Left lung (tissue), 10 donors: ENCODE data around the gene CD109. TPM values are rescaled to one million over a fixed set of nuclear protein-coding genes. Genes with fewer than 3 reads are reported as not detected.
"Not testable (repeated sequence)": the region's sequence is repeated elsewhere in the genome, so short reads cannot be mapped to it uniquely, and the experiment has no call there.

Source experiments
- ATAC-seq: fragments of 200-7000 bp; cut with Tn5 transposase; one replicate; pipeline ENCODE4 v1.9.1; 2020; ENCODE audit warnings: moderate library complexity
- DNase-seq, 4 donors: peaks; one replicate each; pipeline ENCODE4 v3.0.0-alpha.2; 2013 to 2020
- H3K27ac ChIP-seq, 2 donors: fragments of 200-600 bp; sonication (generic) in 1 of 2; one replicate each; pipeline versions ENCODE4 v1.5.0 to v1.8.0; 2020 to 2021
- H3K27me3 ChIP-seq, 2 donors: fragments of 200-600 bp; sonication (generic) in 1 of 2; one replicate each; pipeline versions ENCODE4 v1.5.0 to v1.8.0; 2020 to 2021
- H3K36me3 ChIP-seq, 2 donors: fragments of 200-600 bp; sonication (generic) in 1 of 2; one replicate each; pipeline versions ENCODE4 v1.5.0 to v1.8.0; 2020 to 2021
- H3K4me1 ChIP-seq, 2 donors: fragments of 200-600 bp; one replicate each; pipeline ENCODE4 v1.8.0; 2021
- H3K4me3 ChIP-seq, 2 donors: fragments of 200-600 bp; sonication (generic) in 1 of 2; one replicate each; pipeline versions ENCODE4 v1.5.0 to v1.8.0; 2020 to 2021; ENCODE audit warnings: mild to moderate bottlenecking in 1 of 2
- H3K9me3 ChIP-seq, 2 donors: fragments of 200-600 bp; sonication (generic) in 1 of 2; one replicate each; pipeline versions ENCODE4 v1.5.0 to v1.8.0; 2020 to 2021
- intact Hi-C, 2 donors: fragments of 100-400 bp; cut with DNase I; formaldehyde crosslinking; loops; one replicate each; pipeline versions ENCODE4 v1.11.2 to v1.14.2; 2022
- polyA plus RNA-seq, 6 donors: library from polyadenylated mRNA; unstranded; fragments of 120-200 nt; gene quantifications; one replicate each; pipeline ENCODE4 v1.2.1, GENCODE V29; 2013; ENCODE audit not compliant: insufficient read length in 6 of 6
- total RNA-seq, 2 donors: library from RNA; stranded (reverse); fragmentation: NEBNext Ultra II Directional; extraction: Animal tissue kit (Norgen Biotek cat#: 25700); gene quantifications; one replicate each; pipeline ENCODE4 v1.2.1, GENCODE V29; 2021
- TF ChIP-seq, protein P1 (sequence below), 2 donors: fragments of 200-600 bp; sonication (generic) in 1 of 2; IDR thresholded peaks; one replicate each; pipeline versions ENCODE4 v1.5.0 to v1.8.0; 2021; ENCODE audit warnings: antibody characterized with exemption in 2 of 2
- donor health status: DM: no; HTN: yes; CAD: no.
- donor health status: DM: no; HTN: no; CAD: no.

CD109 gene
- total and polyA plus RNA-seq, 8 donors, result 13.8 to 27.8 (median 20.6) TPM

DNA sequence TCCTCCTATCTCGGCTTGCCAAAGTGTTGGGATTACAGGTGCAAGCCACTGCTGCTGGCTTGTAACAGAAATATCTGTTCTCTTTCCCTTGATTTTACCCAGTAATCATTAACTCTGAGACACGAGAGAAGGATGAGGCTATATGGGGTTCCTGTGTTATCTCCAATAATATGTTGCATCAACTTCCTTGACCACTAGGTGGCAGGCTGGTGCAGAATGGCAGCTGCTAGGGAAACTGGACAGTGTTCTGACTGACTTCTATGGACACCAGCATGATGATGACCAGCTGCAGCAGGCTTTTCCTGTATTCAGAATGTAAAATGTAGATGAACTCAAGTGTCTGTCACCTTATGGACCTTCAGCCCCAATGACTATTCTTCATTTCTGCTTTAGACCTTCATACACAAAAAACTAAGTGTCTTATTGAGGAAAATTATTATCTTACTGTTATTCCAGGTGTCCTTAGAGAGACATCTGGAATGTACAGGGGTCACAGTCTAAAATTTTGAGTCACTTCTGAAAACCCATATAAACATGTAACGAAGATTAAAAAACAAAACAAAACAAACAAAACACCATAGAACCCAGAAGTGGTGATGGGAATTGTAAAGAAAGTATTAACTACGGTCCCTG lies 20.4 kb upstream of the CD109 start:
- Histone ChIP-seq H3K9me3 (no peaks in the 10 kb centered on the region), H3K27me3 (no peaks in the 10 kb centered on the region), H3K36me3 (no peaks in the 10 kb centered on the region), H3K4me3 (no peak overlapping the region), H3K4me1 (no peaks in the 10 kb centered on the region), H3K27ac (no peak overlapping the region)
- intact Hi-C loops, result loop anchor here in 1 of 2 donors (5.0 kb wide), 1 partner anchor 57 kb away; no protein-coding TSS in a partner anchor
- TF ChIP-seq, protein P1, sequence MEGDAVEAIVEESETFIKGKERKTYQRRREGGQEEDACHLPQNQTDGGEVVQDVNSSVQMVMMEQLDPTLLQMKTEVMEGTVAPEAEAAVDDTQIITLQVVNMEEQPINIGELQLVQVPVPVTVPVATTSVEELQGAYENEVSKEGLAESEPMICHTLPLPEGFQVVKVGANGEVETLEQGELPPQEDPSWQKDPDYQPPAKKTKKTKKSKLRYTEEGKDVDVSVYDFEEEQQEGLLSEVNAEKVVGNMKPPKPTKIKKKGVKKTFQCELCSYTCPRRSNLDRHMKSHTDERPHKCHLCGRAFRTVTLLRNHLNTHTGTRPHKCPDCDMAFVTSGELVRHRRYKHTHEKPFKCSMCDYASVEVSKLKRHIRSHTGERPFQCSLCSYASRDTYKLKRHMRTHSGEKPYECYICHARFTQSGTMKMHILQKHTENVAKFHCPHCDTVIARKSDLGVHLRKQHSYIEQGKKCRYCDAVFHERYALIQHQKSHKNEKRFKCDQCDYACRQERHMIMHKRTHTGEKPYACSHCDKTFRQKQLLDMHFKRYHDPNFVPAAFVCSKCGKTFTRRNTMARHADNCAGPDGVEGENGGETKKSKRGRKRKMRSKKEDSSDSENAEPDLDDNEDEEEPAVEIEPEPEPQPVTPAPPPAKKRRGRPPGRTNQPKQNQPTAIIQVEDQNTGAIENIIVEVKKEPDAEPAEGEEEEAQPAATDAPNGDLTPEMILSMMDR (IDR thresholded peaks at IDR 0.05), result peak; percentile 70 to 79
- ATAC-seq, result peak; percentile 98
- peak in 3 of 4 donors; percentile 64 to 79 (median 67) for DNase-seq

GRCh38 chr6:73679009-73679408 lies 17.0 kb upstream of the CD109 start:
- Histone ChIP-seq H3K27me3 (no peaks in the 10 kb centered on the region), H3K4me1 (no peaks in the 10 kb centered on the region), H3K4me3 (no peak overlapping the region), H3K27ac (no peak overlapping the region), H3K9me3 (peaks cover 0 to 11% of the 10 kb centered on the region in 2 donors), H3K36me3 (no peaks in the 10 kb centered on the region)
- intact Hi-C loops, result loop anchor here in 1 of 2 donors (5.0 kb wide), 1 partner anchor 53 kb away; no protein-coding TSS in a partner anchor
- TF ChIP-seq, protein P1 (IDR thresholded peaks at IDR 0.05), result no peak
- DNase-seq, result no peak
- no peak for ATAC-seq

- H3K4me3 ChIP-seq, H3K36me3 ChIP-seq, H3K27ac ChIP-seq, DNase-seq, H3K27me3 ChIP-seq, H3K4me1 ChIP-seq, ATAC-seq: not testable (repeated sequence)
- intact Hi-C loops, result loop anchor here in 1 of 2 donors (5.0 kb wide), 1 partner anchor 52 kb away; no protein-coding TSS in a partner anchor
- peaks cover 0 to 14% of the 10 kb centered on the region in 2 donors for H3K9me3 ChIP-seq
These were observed 16.2 kb upstream of the CD109 start for GRCh38 chr6:73679846-73680245.

DNA sequence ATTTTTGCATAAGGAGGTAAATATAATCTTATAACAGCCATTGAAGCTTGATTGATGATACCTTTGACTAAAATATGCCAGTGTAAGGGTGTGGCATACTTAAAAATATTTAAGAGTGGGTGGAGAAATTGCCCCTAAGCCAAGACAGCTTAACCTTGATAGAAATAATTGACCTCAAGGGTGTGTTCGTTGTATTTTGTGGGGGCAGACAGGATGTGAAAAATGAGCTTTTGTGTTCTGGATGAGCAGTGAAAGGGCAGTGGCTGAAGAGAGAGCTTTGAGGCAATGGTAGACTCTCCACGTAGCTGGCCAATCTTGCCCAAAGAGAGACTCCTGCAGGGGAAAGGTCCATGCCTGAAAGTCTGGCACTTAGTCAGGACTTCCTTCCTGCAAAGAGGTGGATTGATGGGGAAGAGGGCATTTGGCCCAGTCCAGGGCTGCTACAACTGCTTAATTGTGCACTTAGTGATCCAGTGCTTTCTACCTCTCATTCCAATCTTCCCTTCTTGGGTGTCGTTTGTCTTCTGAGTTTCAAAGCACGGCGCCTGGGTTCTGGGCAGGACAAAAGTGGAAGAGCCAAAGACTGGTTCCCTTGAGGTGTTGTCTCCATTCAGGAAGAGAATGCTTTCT lies 15.6 kb upstream of the CD109 start:
- TF ChIP-seq, protein P1 (IDR thresholded peaks at IDR 0.05), result no peak
- peaks cover 0 to 14% of the 10 kb centered on the region in 2 donors for H3K9me3 ChIP-seq
- H3K4me3 ChIP-seq, result no peak overlapping the region
- no peak for ATAC-seq
- no peaks in the 10 kb centered on the region for H3K27me3 ChIP-seq
- DNase-seq, result no peak
- intact Hi-C loops, result no loop called here
- no peaks in the 10 kb centered on the region for H3K36me3 ChIP-seq
- H3K4me1 ChIP-seq, result no peaks in the 10 kb centered on the region
- H3K27ac ChIP-seq, result no peak overlapping the region

GRCh38 chr6:73683574-73683973 lies 12.4 kb upstream of the CD109 start:
- DNase-seq, H3K4me1 ChIP-seq, H3K4me3 ChIP-seq, ATAC-seq, intact Hi-C loops, H3K36me3 ChIP-seq, H3K27ac ChIP-seq, H3K27me3 ChIP-seq: not testable (repeated sequence)
- H3K9me3 ChIP-seq, result peaks cover 0 to 14% of the 10 kb centered on the region in 2 donors

GRCh38 chr6:73688351-73688750 lies 7.7 kb upstream of the CD109 start:
- TF ChIP-seq, protein P1 (IDR thresholded peaks at IDR 0.05), result no peak

More at GRCh38 chr6:73688351-73688750, 7.7 kb upstream of the CD109 start:
- Histone ChIP-seq H3K36me3 (no peaks in the 10 kb centered on the region), H3K27me3 (no peaks in the 10 kb centered on the region), H3K4me3 (no peak overlapping the region), H3K9me3 (peaks cover 0 to 9% of the 10 kb centered on the region in 2 donors), H3K27ac (no peak overlapping the region), H3K4me1 (no peaks in the 10 kb centered on the region)
- intact Hi-C loops, result no loop called here
- DNase-seq (no peak), ATAC-seq (no peak)
